K562 (cell line): ENCODE results near the gene IP6K3. TPM values are rescaled to one million over a fixed set of nuclear protein-coding genes. Genes with fewer than 3 reads are reported as not detected.

Source experiments
- BDP1 ChIP-seq: IDR thresholded peaks from 3 replicates; pipeline ENCODE4 v1.6.1; 2011; ENCODE audit not compliant: insufficient read length, insufficient read depth
- CC2D1A ChIP-seq: fragments of 450-650 bp; IDR thresholded peaks from 2 replicates; pipeline ENCODE4 v1.6.1; 2017; ENCODE audit warnings: mild to moderate bottlenecking
- GTF2E2 ChIP-seq: fragments of 200-800 bp; sonication (Bioruptor generic); IDR thresholded peaks from 2 replicates; pipeline ENCODE4 v1.6.1; 2016; ENCODE audit warnings: missing genetic modification characterization, missing compliant biosample characterization
- HIVEP1 ChIP-seq: fragments of 250-450 bp; sonication (Bioruptor Pico); IDR thresholded peaks from 2 replicates; pipeline ENCODE4 v1.4.0; 2020; ENCODE audit warnings: mild to moderate bottlenecking
- HMGN3 ChIP-seq: IDR thresholded peaks from 2 replicates; pipeline ENCODE4 v1.6.1; 2011; ENCODE audit warnings: borderline replicate concordance, low read depth, mild to moderate bottlenecking, mixed read lengths, low read length; ENCODE audit not compliant: insufficient read length; ENCODE audit errors: extremely low read depth
- MEF2A ChIP-seq: IDR thresholded peaks from 2 replicates; pipeline ENCODE4 v1.6.1; 2011; ENCODE audit warnings: low read depth, mild to moderate bottlenecking, low read length, moderate library complexity; ENCODE audit not compliant: control insufficient read depth
- NFXL1 ChIP-seq: fragments of 450-650 bp; formaldehyde crosslinking; IDR thresholded peaks from 2 replicates; pipeline ENCODE4 v1.4.0; 2021; ENCODE audit warnings: mild to moderate bottlenecking
- SIN3A ChIP-seq, 2 experiments: fragments of 150-350 bp in 1 of 2; IDR thresholded peaks; 2 replicates each; pipeline ENCODE4 v1.6.1; 2011 to 2016; ENCODE audit warnings: borderline replicate concordance in 2 of 2, low read depth in 2 of 2, low read length in 2 of 2, mild to moderate bottlenecking in 2 of 2, moderate library complexity in 2 of 2; ENCODE audit not compliant: control insufficient read depth in 1 of 2
- SMAD4 ChIP-seq: fragments of 250-450 bp; sonication (Bioruptor Pico); conservative IDR thresholded peaks from 2 replicates; pipeline ENCODE4 v1.8.0; 2021; ENCODE audit warnings: inconsistent platforms, mild to moderate bottlenecking, moderate library complexity
- SMARCC2 ChIP-seq: fragments of 450-650 bp; IDR thresholded peaks from 2 replicates; pipeline ENCODE4 v1.6.1; 2017; ENCODE audit warnings: antibody characterized with exemption, moderate library complexity, mild to moderate bottlenecking, low read depth
- TRIM24 ChIP-seq, 2 experiments: fragments of 450-650 bp; IDR thresholded peaks; 2 replicates each; pipeline ENCODE4 v1.6.1; 2016
- TSC22D4 ChIP-seq: fragments of 450-650 bp; IDR thresholded peaks from 2 replicates; pipeline ENCODE4 v1.6.1; 2016; ENCODE audit warnings: missing genetic modification characterization, missing biosample characterization, control low read depth
- polyA plus RNA-seq, 8 experiments: library from polyadenylated mRNA; depleted of rRNA in 4 of 8; stranded (reverse) in 5 of 8; unstranded in 3 of 8; fragments of >200 nt; fragmentation: Nextera tagmentation in 2 of 8; fragmentation: Illumina TruSeq in 1 of 8; extraction: Ambion mirVana in 2 of 8; extraction: Trizol in 1 of 8; gene quantifications; 2 replicates each; pipeline versions ENCODE4 v1.2.1 to v1.2.3, GENCODE V29; 2011 to 2014; ENCODE audit warnings: inconsistent platforms in 1 of 8, missing spikeins in 1 of 8
- total RNA-seq, 7 experiments: library from RNA; depleted of rRNA in 6 of 7; stranded (reverse); fragments of >200 nt in 6 of 7; fragmentation: Illumina TruSeq in 2 of 7; extraction: Trizol in 2 of 7; gene quantifications; 2 replicates each; pipeline versions ENCODE4 v1.2.1 to v1.2.3, GENCODE V29; 2011 to 2021; ENCODE audit warnings: low replicate concordance in 1 of 7
- TF ChIP-seq, protein P1 (sequence below): fragments of 450-650 bp; IDR thresholded peaks from 2 replicates; pipeline ENCODE4 v1.6.1; 2016; ENCODE audit warnings: borderline replicate concordance
- TF ChIP-seq, protein P2 (sequence below), 3 experiments: fragments of 200-800 bp in 1 of 3; sonication (Bioruptor generic) in 1 of 3; sonication (generic) in 1 of 3; formaldehyde crosslinking in 1 of 3; IDR thresholded peaks; 2 replicates each; pipeline versions ENCODE4 v1.6.1 to v1.8.0; 2016 to 2022; ENCODE audit warnings: mild to moderate bottlenecking in 2 of 3, missing compliant biosample characterization in 2 of 3, missing genetic modification characterization in 2 of 3, missing genetic modification reagents in 1 of 3
- TF ChIP-seq, protein P3 (sequence below), 2 experiments: fragments of 450-650 bp; formaldehyde crosslinking in 1 of 2; IDR thresholded peaks; 2 replicates each; pipeline versions ENCODE4 v1.4.0 to v1.6.1; 2014 to 2020; ENCODE audit warnings: mild to moderate bottlenecking in 2 of 2, borderline replicate concordance in 1 of 2, low read depth in 1 of 2

IP6K3 gene
- total and polyA plus RNA-seq, 9 of the 15 experiments (the other 6 are each of a cell fraction or from before 2014, with no cell fraction given), result not detected

DNA sequence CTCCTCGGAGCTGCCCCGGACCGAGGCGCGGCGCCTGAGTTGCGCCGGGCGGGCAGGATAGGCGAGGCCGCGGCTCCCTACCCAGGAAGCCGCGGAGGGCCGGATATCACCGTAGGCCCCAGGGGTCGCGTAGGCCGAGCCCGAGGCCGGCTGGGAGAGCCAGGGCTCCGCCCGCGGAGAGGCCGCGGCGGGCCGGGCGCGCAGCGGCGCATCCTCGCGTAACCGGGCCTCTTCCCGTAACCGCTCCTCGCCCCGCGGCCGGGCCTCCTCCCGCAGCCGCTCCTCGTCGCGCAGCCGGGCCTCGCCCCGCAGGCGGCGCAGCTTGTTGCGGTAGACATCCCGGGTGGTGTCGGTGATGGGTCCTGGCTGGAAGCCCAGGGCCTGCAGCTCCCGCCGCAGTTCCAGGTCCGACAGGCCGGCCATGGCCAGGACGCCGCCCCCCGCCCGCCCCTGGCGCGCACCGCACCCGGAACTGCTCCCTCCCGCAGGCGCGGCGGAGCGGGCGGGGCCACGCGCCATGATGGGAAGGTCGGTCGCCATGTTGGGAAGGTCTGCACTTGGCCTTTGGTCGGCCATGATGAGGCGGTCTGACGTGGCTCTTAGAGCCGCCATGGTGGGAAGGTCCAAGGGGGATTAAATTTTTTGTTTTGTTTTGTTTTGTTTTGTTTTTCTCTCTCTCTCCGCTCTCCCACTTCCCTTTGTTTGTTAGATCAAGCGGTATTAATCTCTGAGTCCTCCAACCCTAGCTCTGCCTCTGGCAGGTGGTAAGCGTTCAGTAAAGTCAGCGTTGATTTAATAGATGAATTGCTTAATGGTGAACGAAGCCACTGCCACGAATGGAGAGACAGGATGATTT lies 42.2 kb upstream of the IP6K3 start, which contains the start of gene LEMD2 (continued):
- TF ChIP-seq, protein P1, sequence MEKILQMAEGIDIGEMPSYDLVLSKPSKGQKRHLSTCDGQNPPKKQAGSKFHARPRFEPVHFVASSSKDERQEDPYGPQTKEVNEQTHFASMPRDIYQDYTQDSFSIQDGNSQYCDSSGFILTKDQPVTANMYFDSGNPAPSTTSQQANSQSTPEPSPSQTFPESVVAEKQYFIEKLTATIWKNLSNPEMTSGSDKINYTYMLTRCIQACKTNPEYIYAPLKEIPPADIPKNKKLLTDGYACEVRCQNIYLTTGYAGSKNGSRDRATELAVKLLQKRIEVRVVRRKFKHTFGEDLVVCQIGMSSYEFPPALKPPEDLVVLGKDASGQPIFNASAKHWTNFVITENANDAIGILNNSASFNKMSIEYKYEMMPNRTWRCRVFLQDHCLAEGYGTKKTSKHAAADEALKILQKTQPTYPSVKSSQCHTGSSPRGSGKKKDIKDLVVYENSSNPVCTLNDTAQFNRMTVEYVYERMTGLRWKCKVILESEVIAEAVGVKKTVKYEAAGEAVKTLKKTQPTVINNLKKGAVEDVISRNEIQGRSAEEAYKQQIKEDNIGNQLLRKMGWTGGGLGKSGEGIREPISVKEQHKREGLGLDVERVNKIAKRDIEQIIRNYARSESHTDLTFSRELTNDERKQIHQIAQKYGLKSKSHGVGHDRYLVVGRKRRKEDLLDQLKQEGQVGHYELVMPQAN, result no peak; the same call in 1 of the 2 replicates
- TF ChIP-seq, protein P2, sequence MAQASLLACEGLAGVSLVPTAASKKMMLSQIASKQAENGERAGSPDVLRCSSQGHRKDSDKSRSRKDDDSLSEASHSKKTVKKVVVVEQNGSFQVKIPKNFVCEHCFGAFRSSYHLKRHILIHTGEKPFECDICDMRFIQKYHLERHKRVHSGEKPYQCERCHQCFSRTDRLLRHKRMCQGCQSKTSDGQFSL (CRISPR knock-in tag; IDR thresholded peaks at IDR 0.05), result no peak
- TF ChIP-seq, protein P2 (tag; IDR thresholded peaks at IDR 0.05), result no peak
- TF ChIP-seq BDP1, result no peak
- TF ChIP-seq HMGN3, result peak; percentile 70
- TF ChIP-seq TRIM24 (IDR thresholded peaks at IDR 0.05), result peak; percentile 36 to 45; a peak in 1 of 4 replicates
- TF ChIP-seq NFXL1 (CRISPR knock-in tag), result 0 out of 2 replicates have a peak, but pooled peaks have one; percentile 18
- TF ChIP-seq SIN3A (IDR thresholded peaks at IDR 0.05; ENCODE audit: borderline replicate concordance in 2 of 2, control insufficient read depth in 1 of 2, low read depth in 2 of 2, low read length in 2 of 2), result peak in 1 of 2 experiments; percentile 53; a peak in 2 of 4 replicates
- TF ChIP-seq TSC22D4 (tag), result no peak
- TF ChIP-seq, protein P3, sequence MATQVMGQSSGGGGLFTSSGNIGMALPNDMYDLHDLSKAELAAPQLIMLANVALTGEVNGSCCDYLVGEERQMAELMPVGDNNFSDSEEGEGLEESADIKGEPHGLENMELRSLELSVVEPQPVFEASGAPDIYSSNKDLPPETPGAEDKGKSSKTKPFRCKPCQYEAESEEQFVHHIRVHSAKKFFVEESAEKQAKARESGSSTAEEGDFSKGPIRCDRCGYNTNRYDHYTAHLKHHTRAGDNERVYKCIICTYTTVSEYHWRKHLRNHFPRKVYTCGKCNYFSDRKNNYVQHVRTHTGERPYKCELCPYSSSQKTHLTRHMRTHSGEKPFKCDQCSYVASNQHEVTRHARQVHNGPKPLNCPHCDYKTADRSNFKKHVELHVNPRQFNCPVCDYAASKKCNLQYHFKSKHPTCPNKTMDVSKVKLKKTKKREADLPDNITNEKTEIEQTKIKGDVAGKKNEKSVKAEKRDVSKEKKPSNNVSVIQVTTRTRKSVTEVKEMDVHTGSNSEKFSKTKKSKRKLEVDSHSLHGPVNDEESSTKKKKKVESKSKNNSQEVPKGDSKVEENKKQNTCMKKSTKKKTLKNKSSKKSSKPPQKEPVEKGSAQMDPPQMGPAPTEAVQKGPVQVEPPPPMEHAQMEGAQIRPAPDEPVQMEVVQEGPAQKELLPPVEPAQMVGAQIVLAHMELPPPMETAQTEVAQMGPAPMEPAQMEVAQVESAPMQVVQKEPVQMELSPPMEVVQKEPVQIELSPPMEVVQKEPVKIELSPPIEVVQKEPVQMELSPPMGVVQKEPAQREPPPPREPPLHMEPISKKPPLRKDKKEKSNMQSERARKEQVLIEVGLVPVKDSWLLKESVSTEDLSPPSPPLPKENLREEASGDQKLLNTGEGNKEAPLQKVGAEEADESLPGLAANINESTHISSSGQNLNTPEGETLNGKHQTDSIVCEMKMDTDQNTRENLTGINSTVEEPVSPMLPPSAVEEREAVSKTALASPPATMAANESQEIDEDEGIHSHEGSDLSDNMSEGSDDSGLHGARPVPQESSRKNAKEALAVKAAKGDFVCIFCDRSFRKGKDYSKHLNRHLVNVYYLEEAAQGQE (IDR thresholded peaks at IDR 0.05; ENCODE audit: borderline replicate concordance), result 0 out of 2 replicates have a peak, but pooled peaks have one; percentile 17
- TF ChIP-seq, protein P3 (CRISPR knock-in tag; IDR thresholded peaks at IDR 0.05; ENCODE audit: low read depth), result peak; percentile 68
- peak; percentile 88 for TF ChIP-seq SMAD4
- TF ChIP-seq GTF2E2, result peak; percentile 89
- TF ChIP-seq MEF2A, result no peak
- no peak for TF ChIP-seq CC2D1A
- TF ChIP-seq SMARCC2, result no peak
- no peak for TF ChIP-seq HIVEP1
